GM21381 (cell line): ENCODE results near the gene PTPRA.
"Not testable (repeated sequence)": the region's sequence is repeated elsewhere in the genome, so short reads cannot be mapped to it uniquely, and the experiment has no call there.

ENCODE experiments used
- ATAC-seq: cut with Tn5 transposase; IDR thresholded peaks from one replicate; pipeline ENCODE4 v1.9.1; 2021; ENCODE audit warnings: mild to moderate bottlenecking, moderate library complexity; ENCODE audit not compliant: unreplicated experiment

Gene PTPRA

GRCh38 chr20:2991532-2991931 is 118.3 kb downstream of the PTPRA start:
- no peak for ATAC-seq

GRCh38 chr20:2993250-2993649 is 120.0 kb downstream of the PTPRA start:
- ATAC-seq: no peak

DNA sequence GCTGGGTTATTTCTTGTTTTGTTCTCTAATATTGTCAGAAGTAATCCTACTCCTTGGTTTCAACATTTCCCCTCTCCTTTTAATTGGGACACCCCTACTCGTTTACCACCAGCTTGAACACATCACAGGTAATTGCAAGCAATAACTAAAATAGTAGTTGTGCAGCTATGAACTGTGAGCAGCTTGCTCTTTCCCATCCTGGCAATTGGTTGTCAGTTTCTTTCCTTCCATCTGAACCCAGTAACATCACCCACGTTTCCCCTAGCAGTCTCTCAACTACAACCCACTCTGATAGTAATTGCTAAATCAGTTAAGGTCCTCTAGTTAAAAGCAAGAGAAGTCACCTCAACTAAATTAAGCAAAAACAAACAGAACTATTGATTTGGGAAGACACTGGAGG is 122.5 kb downstream of the PTPRA start:
- ATAC-seq: no peak

DNA sequence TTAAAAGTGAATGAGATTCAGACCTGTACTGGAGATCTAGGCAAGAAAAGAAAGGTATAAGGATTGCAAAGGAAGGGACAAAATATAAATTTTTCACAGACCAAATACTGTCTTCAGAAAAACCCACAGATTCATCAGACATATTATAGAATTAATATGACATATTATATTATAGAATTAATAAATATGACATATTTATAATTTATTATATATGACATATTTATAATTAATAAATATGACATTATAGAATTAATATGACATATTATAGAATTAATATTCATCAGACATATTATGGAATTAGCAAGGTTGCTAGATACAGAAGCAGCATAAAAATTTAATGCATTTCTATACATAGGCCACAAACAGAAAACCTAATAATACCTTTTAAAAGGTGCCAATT is 125.4 kb downstream of the PTPRA start:
- ATAC-seq: no peak

- ATAC-seq: no peak
Measured at GRCh38 chr20:3000852-3001523, 127.7 kb downstream of the PTPRA start.

DNA sequence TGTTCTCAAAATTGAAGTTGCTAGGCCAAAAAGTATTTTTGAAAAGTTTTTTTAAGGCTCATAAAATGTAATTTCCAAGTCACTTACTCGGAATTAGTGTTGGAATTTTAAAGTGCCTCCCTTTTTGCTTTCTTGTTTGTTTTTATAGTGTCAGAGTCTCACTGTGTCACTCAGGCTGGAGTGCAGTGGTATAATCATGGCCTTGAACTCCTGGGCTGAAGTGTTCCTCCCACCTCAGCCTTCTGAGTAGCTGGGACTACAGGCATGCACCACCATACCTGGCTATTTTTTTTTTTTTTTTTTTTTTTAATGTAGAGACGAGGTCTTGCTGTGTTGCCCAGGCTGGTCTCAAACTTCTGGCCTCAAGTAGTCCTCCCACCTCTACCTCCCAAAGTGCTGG is 130.1 kb downstream of the PTPRA start:
- ATAC-seq: no peak

GRCh38 chr20:3010985-3011723 is 137.9 kb downstream of the PTPRA start:
- no peak for ATAC-seq

DNA sequence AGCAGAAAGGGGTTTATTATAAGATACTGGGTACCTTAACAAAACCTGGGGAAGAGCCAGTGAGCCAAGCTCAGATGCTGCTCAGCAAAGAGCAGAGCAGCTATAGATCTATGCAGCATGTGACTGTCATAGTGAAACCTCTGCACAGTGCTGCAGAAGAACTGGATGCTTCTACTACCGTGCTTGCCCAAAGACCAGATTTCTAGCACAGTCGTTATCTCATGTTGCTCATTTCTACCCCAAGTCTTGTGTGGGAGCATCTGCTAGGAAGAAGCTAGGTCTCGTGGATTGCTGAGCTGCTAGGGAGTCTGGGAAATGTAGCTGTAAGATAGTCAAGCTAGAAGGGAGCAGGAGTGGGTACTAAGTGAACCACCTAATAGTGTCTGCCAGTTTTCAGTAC is 138.5 kb downstream of the PTPRA start:
- no peak for ATAC-seq

- ATAC-seq: no peak
Measured at GRCh38 chr20:3013771-3014170, 140.5 kb downstream of the PTPRA start.

- ATAC-seq: no peak
Measured at GRCh38 chr20:3014179-3014578, 140.9 kb downstream of the PTPRA start.

DNA sequence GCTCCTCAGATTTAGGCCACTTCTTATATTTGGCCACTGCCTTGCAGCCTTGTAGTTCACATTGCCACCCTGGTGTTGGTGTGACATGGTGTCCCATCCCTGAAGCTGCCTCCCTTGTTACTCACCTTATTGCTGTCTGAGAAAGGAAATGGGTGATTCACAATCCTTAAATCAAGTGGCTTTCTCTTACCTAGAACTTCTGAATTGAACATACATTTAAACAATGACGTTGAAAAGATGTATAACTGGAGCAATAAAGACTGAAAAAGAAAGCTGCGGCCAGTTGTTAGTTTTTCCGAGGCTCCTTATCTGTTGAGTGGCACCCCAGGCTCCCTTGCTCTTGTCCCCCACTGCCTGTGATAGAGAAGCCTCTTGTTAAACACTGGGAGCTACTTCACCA is 141.4 kb downstream of the PTPRA start:
- ATAC-seq: no peak

DNA sequence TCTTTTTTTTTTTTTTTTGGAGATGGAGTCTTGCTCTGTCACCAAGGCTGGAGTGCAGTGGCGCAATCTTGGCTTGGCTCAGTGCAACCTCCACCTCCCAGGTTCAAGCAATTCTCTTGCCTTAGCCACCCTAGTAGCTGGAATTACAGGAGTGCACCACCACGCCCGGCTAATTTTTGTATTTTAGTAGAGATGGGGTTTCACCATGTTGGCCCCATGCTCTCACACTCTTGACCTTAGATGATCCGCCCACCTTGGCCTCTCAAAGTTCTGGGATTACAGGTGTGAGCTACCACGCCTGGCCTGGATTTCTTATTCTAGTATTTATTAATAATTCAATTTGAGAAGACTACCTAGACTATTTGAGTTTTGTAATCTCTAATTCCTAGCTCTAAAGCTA is 142.0 kb downstream of the PTPRA start:
- not testable (repeated sequence) for ATAC-seq

DNA sequence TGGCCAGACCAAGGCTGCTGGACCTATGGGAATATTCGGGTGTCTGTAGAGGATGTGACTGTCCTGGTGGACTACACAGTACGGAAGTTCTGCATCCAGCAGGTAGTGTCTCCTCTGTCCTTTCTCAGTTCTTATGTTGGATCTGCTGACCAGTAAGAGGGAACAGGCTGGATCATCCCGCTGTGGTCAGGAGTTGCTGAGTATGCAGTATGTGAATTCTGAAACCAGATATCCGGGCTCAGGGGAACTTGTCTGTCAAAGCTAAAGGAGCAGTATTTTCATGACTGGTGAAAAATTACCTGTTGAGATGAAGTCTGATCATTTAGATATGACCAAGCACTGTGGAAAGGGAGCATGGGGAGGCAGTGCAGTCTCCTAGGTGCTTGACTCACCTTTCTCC is 148.0 kb downstream of the PTPRA start:
- ATAC-seq: no peak

DNA sequence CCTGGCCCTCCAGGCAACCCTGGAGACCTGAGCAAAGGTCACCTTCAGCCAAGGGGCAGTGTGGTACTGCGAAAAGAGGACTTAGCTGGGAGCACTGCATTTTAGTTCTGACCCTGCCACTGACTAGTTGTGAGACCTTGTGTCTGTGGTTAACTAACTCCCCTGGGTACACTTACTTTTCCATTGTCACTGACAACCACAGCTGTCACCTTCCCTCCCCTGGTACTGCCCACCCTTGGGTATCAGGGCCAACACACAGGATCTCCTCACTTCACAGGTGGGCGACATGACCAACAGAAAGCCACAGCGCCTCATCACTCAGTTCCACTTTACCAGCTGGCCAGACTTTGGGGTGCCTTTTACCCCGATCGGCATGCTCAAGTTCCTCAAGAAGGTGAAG is 148.5 kb downstream of the PTPRA start:
- ATAC-seq: no peak

- not testable (repeated sequence) for ATAC-seq
Measured at GRCh38 chr20:3022559-3023490, 149.5 kb downstream of the PTPRA start.

DNA sequence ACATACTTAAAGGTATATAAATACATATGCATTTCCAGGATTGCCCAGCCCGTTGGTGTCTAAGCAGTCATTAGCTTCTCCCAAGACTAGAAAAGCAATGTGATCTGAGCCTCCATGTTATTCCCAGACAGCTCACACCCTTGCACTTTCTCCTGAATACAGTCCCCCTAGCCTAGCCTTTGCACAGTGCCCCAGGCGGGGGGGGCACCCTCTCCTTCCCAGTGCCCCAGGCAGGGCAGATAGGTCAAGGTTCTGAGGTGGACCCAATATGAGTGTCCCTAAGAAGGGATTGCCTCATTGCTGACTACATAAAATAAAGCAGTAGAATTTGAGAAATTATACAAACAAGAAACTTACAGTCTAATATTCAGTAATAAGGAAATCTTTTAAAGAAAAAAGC is 154.7 kb downstream of the PTPRA start:
- no peak for ATAC-seq

DNA sequence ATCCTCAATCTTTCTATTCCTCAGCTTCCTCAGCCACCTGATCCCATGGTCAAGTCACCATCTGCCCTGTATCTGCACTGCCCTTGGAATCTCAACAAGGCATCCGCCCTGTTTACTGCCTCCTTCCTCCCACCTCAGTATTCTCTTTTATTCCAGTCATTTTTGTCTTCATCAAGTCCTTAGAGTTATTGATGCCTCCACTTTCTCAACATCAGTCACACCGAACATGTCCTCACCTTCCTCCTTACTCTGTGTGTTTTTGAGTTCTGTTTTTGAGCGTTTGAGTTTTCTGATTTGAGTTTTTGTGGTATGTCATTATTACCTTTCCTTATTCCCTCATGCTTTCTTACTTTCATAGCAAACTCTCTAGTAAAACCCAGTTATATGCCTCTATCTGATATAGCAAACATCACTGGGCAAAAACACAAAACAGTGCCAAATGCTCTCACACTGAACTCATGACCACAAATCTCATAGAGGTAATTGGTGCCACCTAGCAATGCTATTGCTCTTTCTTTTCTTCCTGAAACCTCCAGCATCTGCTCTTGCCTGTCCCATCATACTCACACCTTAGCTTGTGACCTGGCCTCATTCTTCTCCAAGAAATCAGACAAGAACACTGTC is 158.4 kb downstream of the PTPRA start:
- no peak for ATAC-seq

GRCh38 chr20:3032624-3033023 is 159.3 kb downstream of the PTPRA start:
- no peak for ATAC-seq

DNA sequence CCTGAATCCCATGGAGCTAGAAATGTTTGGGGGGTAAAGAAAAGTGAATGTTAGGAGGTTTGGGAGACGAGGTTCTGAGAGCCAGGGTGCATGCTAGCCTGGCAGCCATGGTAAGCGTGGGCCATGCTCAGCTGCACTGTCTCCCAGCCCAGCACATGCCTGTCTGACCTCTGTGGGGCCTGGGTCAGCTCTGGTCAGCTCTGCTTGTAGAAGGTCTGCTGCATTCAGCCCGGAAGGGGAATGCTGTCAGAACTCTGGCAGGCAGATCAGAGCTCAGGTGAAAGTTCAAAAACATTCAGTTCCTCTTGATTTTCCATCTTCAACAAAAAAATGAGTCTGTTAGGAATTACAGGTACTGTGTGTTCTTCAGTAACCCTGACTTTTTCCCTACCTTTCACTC is 164.4 kb downstream of the PTPRA start:
- ATAC-seq: no peak

- ATAC-seq: no peak
Measured at GRCh38 chr20:3038454-3038853, 165.2 kb downstream of the PTPRA start.

DNA sequence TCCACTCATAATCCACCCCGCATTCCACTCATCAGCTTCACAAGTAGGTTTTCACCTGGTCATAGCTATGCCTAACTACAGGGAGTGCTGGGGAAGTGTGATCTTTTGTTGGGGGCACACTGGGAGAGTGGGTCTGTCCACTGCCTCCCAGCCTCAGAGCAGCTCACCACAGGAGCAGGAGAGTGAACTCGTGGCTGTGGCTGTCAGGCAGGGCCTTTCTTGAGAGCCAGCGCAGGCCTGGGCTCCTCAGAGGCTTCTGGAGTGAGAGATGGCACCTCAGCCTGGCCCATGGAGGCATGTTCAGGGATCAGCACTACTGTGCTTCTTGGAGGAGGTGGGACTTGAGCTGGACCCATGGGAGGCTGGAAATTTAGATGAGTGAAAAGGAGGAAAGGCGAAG is 166.1 kb downstream of the PTPRA start:
- ATAC-seq: no peak
